ENCODE data around the gene POLG.

The POLG gene

DNA sequence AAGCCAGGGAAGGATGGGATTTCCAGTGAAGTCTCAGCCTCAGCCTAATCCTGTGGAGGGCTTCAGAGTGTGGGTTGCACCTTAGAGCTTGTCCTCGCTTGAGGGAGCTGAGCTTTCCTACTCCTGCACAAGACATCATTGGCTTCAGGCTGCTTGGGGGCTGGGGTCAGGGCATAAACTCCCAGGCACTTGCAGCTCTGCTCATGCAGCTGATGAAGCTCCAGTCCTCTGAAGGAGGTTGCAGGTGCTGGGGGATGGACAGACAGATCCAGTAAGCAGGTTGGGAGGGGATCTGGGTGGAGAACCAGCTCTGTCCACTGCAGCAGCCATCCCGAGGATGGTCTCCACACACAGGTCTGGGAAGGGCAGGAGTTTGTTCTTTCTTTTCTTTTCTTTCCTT, 19.4 kb upstream of the POLG start:
- DNase-seq: no peak

DNA sequence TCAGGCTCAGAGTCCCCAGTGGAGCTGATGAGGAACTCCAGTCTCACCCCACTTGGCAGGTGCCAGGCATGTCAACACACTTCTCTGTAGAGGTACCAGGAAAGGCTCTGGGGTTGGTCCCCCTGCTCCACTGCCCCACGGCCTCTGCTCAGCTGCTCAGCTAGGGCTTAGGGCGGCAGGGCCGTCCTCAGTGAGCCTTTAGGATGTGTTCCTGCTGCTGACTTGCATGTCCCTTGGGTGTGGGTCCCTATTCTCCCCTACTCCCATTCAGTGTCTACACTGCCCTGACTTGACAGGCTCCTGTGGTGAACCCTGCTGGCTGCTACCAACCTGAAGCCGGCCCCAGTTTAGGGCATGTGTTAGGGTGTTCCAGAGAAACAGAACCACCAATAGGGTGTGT, 17.9 kb upstream of the POLG start:
- no peak for DNase-seq

DNA sequence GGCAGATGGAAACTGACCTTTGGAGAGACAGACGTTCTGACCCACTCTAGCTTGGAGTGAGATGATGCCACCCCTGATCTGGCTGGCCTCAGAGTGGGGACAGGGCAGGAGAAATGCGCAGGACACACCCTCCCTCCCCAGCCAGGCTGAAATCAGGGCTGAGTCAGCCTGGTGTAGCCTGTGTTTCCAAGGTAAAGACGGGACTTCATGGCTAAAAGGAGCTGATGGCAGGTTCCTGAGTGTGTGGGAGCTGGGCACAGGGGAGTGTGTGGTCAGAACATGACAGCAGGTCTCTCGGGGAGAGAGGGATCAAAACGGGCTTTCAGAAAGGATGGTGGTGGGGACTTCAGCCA, 14.6 kb upstream of the POLG start:
- no peak for DNase-seq

DNA sequence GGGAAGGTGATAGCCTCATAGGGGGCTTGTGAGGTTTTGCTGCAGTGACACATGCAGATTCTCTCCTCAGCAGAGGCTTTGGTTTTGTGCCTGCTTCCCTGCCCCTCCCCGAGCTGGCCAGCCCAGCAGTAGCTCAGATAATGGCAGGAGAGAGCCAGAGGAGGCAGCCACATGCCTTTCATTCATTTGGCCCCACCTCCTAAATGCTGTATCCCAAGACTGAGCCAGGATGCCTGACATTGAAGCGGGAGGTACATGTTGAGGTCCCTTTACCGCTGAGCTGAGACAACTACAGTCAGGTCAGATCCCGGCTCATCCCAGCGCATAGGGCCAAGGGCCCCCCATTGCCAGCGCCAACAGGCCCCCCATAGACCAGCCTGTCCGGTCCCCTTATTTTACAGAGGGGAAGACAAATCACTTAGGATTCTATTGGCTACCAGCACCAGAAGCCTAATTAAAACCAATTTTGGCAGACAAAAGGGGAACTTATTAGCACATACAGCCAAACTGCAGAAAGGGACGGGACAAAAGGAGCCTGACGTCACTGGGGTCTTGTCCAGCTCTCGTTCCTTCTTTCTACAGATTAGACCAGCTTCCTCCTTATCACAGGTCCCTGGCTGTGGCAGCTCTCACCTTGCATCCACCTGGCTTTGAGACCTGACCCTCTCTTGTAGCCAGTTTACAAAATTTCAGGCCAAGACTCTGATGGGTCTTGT, 12.1 kb upstream of the POLG start:
- DNase-seq: no peak

DNA sequence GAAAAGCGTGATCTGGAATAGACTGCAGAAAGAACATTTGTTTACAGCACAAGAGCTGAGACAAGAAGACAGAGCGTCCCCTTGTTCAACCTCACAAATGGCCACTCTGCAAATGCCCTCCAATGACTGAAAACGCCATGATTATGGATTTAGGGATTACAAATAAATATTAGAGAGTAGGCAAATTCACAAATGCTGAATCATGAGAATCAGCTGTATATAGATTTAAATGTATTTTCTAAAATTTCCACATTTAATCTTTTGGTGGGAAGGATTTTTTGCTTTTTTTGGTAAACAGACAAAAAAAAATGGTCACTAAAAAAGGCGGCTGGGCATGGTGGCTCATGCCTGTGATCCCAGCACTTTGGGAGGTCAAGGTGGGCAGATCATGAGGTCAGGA, 10.6 kb upstream of the POLG start:
- no peak for DNase-seq

DNA sequence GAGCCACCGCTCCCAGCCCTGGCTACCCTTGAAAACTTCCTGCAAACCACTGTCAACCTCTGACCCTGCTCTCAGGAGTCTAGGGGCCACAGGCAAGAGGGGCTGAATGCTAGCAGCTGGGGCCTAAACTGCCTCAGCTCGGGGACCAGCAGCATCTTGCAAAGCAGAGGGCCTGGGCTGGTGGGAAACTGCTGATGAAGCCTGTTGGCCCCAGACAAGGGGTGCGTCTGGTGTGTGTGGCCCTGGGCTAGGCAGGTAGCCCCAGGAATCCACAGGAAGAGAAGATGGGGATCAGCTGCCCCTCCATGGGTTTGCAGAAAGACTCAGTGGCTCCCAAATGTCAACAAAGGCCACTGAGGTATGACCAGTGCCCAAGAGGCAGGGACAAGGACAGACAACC, 8.2 kb upstream of the POLG start:
- DNase-seq: no peak

DNA sequence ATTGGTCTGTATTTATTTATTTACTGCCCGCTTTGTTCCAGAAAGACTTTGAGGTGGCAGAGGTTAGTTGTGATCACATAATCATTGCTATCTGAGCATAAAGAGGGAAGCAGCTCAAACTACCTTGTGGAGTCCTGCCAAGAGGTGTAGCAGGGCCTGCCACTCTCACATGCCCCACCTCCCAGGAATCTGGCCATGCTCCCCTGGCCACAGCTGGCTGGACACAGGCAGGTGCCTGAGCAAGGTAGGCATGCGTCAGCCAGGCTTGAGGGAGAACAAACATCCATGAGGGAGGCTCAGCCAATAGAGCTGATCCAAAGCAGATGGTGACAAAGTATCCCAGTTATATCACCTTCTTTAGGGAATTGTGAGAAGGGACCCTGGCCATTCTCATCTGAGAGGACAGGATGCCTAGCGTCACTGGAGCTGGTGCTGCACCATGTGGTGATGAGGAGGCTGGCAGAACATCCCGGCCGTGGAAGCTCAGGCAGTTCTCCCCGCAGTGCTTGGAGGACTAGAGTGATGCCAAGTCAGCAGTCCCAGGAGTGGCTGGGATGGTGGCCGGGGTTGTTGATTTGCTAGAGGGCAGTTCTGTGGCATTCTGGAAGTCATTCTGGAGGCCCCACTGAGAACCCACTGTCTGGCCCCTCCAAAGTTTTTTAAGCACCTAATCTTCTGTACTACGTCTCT, 6.8 kb upstream of the POLG start:
- no peak for DNase-seq

DNA sequence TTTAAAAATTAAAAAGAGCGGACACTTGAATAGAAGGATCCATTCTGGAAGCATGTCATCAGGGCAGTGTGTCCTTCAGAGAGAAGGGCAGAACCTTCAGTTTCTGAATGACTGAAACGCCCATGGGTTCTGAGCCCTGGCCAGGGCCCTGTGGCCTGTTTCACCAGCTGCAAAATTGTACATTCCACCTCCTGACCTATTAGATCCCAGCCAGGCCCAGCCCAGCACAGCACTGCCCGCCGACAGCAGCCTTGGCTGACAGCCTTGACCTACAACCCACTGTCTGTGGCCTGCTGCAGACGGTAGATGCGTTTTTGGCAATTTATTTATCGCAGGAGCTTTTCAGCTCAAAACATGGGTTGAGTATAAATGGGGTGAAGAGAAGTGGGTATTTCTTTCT, 5.9 kb upstream of the POLG start:
- no peak for DNase-seq

DNA sequence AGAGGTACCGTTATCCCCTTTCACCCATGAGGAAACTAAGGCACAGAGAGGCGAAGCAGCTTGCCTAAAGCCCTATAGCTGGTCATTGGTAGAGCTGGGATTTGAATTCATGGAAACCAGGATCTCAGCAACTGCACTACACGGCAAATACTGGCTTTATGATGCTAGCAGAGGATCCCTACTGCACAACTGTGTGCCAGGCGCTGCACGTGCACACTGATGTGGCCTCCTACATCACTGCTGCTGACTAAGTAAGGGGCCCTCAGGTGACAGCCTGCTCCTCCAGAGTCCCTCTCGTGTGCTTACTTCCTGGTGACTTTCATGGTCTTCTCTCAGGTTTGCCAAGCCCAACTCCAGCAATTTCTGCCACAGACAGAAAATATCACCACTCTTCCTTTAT, 3.4 kb upstream of the POLG start:
- DNase-seq: no peak

DNA sequence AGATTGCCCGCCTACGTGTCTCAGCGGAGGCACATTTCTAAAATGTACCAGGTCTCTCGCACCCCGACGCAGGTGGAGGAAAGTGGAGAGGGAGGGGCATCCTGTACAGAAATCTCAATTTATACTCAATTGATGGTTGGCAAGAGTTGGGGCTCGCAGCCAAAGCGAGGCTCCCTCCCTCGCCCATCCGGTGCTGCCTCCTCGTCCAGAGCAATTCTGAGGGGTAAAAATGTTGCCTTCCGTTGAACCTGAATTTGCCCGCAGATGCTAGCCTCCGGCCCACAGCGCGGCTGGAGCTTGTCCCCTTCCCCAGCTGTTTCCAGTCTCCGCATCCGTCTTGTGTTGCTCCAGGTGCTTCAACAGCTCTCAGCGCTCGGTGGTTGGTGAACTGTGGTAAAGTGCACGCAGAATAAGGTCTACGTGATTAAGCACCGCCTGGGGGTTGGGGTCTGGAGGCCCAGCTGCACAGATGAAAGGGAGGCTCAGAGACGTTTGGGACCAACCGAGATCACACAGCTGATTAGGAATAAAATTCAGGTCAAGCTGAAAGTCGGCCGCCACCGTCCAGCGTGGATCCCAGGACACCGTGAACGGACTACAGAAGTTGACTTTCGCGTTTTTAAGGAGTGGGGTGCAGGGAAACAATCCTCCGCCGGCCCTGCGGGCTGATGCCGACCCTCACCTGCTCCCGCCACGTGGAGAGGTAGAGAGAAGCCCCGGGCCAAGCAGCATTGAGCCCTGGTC, 846 bp upstream of the POLG start:
- no peak for DNase-seq

DNA sequence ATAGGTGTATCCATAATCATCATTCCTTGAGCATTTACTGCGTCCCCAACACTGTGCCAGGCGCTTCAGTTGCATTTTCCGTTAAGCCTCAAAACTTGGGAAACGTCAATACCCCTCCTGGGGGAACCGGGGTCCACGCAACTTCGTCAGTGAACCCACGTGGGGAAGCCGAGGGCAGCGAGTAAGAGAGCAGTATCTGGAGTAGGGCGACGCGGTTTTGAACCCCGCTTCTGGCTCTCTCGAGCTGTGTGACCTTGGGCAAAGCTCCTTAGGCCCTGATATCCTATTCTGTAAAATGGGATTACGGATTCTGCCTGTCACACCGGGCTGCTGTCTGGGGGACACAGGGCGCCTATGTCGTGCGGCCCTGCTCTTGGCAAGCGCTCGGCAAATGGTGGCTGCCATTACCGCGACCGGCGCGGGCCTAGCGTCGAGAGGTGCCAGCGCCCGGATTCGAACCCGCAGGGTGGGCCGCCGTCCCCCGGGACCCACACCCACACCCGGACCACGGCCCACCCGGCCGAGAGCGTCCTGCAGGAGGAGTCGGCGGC, 590 bp downstream of the POLG start:
- DNase-seq: no peak

DNA sequence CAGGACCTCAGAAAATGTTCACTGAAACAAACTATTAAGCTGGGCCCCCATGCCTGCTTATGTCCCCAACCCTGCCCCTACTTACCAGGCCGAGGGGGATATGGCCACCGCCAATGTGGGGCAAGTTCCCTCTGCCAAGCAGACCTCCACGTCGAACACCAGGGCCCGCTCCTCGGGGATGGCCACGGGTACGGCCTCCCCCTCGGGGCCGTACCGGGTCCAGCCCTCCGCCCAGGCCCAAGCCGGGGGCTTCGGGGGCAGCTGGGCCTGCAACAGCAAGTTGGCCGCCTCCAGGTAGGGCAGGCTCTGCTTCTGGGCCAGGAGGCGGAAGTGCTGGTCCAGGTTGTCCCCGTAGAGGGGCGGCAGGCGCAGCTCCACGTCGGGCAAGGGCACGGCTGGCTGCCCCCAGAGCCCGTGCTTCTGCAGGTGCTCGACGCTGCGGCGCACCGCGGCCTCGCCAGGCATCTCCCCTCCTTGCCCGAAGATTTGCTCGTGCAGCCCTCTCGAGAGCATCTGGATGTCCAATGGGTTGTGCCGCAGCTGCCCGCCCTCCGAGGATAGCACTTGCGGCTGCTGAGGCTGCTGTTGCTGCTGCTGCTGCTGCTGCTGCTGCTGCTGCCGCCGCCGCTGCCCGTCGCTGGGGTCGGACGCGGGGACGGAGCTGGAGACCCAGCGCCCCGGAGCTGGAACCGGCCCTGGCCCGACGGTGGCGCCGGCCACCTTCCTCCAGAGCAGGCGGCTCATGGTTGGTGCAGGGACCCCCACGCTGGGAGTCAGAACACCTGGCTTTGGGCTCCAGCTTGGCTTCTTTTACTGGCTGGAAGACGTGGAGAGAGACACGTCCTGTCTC, 1.4 kb downstream of the POLG start:
- DNase-seq: no peak

DNA sequence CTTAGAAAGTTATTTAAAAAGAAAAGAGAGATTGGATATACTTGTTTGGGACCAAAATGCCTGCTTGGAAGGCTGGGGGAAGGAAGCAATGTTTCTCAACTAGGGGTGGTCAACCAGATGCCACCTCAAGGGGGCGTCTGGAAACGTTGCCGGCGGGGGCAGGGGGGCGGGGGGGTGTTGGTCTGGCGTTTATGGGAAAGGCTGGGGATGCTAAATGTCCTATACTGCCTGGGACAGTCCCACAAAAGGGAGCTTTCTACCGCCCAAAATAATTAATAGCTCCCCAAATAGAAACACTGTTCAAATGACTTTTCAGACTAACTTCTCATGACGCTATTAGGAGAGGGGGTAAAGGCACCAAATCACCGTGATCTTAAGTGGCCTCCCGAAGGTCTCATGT, 2.2 kb downstream of the POLG start:
- DNase-seq: no peak

DNA sequence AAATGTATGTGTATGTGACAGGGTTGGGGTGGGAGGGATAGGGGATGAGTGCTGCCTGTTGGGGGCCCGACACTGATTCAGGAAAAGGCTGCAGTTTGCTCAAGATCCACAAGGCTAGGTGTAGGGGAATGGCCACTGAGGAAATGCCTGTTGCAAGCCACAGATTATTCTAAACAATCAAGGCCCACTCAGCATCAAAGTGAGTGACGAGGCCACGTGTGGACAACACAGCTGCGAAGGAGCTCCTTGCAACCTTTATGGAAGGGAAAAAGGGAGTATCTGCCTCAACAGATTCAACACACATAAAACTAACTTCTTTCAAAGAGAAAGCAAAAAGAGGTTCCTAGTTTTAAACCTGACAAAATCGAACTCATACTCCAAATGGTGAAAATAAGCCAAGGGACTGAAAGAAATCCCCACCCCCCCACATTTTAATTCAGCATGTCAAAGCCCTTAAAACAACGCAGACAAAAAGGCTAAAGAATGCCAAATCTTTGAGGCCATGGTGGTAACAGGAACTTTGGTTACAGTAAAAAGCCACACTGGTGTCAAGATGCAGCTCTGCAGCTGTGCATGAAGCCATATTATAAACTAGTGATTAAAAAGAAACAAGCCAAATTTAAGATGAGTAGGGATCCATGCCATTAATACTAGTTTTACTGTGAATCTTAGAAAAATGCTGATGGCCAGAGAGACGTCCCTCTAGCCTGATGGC, 3.6 kb downstream of the POLG start:
- DNase-seq: no peak

DNA sequence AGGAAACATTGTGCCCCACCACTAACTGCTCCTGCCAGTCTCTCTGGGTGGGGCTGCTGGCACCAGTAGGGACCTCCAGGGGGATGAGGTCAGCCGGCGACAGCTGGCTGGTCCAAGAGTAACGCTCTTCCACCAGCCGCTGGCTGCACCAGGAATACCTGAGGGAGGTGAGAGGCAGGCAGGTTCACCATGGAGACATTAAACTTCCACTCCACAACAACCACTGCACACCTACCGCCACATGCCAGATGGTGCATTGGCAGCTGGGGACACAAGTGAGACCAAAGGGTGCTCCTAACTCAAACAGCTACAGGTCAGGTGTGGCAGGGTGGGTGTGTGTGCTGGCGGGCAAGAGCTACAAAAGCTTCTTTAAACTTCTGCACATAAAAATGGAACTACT, 4.5 kb downstream of the POLG start:
- DNase-seq: no peak

DNA sequence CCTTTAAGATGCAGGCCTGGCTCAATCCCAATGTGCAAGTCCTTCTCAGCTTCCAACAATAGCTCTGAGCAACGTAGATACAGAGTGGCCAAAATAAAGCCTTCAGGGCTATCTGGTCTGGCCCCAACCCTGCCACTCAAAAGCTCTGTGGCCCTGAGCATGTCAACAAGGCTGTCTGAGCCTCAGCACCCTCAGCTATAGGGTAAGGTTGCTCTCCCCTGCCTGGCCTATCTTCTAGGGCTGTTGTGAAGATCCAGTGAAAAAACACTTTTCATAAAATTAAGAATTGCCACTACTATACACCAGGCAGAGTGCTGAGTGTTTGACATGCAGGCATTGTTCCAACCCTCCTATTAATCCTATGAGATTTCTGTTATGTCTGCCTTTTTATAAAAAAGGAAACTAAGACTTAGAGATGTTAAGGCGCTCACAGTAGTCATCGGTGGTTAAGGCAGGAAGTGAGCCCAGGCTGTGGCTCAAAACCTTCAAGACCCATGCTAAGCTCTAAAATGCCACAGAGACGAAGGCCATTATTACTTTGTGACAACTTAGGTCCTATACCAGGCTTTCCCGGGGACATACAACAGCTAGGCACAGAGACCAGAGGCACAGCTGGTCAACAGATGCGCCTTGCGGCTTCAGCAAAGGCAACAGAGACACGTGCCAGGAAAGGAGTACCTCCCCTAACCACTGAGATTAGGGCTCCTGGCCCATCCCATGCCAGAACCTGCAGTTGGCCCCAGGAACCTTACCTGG, 5.1 kb downstream of the POLG start:
- DNase-seq: no peak

DNA sequence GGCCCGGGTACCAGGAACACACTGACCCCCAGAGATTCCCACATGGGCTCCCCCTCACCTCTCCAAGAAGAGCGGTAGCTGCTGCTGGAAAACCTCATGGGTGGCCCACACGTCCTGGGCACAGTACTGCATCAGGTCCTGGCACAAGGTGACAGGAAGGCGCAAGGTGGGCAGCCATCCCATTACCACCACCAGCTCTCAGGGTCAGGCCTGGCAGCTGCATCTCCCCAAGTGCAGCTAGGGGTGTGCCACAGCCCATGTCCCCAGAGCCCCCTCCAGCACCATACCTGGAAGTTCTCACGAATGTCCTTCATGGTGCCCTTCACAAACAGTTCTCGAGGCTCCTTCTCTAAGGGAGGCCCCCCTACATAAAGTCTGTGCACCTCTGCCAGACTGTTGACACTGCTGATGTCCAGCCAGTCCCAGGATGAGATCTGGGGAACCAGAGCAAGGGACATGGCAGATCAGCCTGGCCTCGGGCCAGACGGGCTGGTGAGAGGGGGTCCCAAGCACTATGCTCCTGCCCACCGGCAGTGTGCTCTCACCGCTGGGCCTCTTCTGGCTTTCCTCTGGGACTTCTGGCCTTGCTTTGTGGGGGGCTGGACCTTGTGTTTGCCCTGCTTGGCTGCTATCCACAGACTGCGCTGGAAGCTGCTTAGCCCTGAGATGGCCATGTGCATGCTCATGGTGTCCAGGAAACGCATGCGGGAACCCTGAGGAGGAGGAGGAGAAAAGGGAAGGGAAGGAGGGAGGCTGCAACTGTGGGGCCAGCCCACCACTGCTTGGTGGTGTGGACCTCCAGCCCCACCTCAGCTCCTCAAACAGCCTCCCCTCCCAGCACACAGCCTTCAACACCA, 6.0 kb downstream of the POLG start:
- no peak for DNase-seq

DNA sequence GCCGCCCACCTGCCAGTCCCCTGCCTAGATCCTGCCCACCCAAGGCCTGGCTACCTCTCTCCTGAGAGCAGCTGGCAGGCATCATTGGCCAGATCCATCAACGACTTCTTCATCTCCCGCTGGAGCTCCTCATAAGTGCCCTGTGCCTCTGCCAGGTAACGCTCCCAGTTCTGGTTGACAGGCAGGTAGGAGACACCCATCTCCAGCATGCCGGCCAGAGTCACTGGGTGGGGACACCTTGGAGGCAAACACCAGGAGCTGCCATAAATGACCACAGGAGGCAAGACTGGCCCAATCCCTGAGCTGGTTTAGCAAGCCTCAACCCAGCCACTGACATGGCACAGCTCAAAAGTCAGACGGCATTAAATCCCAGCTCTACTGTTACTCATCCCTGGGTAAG, 7.5 kb downstream of the POLG start:
- no peak for DNase-seq

DNA sequence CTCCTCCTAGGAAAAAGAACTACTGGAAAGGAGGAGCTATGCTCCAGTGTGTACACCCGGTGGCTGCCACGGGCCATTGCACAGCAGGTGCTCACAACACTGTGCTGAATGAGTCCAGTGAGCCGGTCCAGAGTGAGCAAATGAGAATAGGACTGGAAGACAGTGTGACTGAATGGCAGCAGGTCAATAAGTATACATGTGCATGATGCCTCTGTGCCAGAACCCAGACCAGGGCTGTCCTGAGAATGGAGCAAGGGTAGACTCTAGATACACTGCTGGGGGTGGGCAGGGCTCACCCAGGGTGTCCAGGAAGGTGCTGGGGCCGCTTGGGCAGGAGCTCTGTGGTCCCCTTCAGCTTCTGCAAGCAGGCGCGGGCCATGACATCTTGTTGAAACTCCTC, 8.3 kb downstream of the POLG start:
- DNase-seq: no peak

DNA sequence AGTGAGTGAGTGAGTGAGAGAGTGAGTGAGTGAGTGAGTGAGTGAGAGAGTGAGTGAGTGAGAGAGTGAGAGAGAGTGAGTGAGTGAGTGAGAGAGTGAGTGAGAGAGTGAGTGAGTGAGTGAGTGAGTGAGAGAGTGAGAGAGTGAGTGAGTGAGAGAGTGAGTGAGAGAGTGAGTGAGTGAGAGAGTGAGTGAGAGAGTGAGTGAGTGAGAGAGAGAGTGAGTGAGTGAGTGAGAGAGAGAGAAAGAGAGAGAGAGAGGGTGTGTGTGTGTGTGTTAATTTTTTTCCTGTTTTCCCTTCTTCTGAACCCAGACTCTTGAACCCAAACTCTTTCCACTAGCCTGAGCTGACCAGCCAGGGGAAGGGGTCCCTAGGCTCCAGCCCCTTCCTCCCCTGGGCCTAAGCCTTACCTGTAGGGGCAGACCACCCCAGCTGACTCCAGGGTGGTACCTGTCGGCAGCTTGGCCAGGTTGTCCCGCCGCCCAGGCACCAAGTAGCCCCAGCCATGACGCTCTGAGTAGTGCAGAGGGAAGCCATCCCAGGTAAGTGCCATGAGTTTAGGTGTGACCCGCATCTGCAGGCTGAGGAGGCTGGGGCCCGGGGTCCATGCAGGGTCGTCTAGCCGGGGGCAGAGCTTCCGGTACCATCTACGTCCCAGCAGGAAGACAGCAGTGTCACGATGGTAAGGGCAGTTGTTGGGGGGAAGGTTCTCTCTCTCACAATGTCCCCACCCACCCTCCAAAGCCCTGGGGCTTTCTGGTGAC, 9.4 kb downstream of the POLG start:
- no peak for DNase-seq

Measured in activated CD4-positive, alpha-beta T cell treated with anti-CD3 and anti-CD28 coated beads for 1 hour (primary cell).